ENCODE measurements around the gene APBA3. TPM values are rescaled to one million over a fixed set of nuclear protein-coding genes. Genes with fewer than 3 reads are reported as not detected.
A peak's percentile ranks its signal among the peaks of the same experiment; 100 is the strongest.

Gene APBA3
- total and polyA plus RNA-seq, 9 of the 15 experiments (the other 6 are each of a cell fraction or from before 2014, with no cell fraction given) = 0.10 to 29.5 (median 11.5) TPM

GRCh38 chr19:3773814-3774515 is 12.5 kb upstream of the APBA3 start:
- peaks cover 0 to 46% of the 10 kb centered on the region in 2 experiments; a peak in 3 of 5 replicates for H3K4me1 ChIP-seq (replicated peaks in 1 of 2; ENCODE audit: control insufficient read depth in 2 of 2, insufficient read depth in 2 of 2, low read length in 2 of 2)
- no peak for DNase-seq (ENCODE audit: extremely low read depth in 1 of 4, low spot score in 3 of 4)
- CTCF ChIA-PET (ENCODE audit: low intra/inter-chr PET ratio) = no interaction called here
- in situ Hi-C loops (cut with MboI) = no loop called here
- no peak overlapping the region for H3K4me3 ChIP-seq
- H2AFZ ChIP-seq (ENCODE audit: low read depth, low read length) = no peak overlapping the region
- 39% methylated on average over 9 of the region's 12 CpGs for WGBS (ENCODE audit: insufficient coverage, low coverage, missing lambda C conversion rate)
- intact Hi-C loops (cut with micrococcal nuclease) = no loop called here
- H3K79me2 ChIP-seq (ENCODE audit: control insufficient read depth, insufficient read depth, low read length) = no peaks in the 10 kb centered on the region
- no peaks in the 10 kb centered on the region for H3K27me3 ChIP-seq (ENCODE audit: control insufficient read depth in 2 of 2, insufficient read depth in 2 of 2, low read length in 2 of 2)
- peak; percentile 42 for FAIRE-seq
- POLR2A ChIA-PET = interaction anchor here (0.8 to 5.9 kb wide), 2 partner anchors 10 to 11 kb away, joined by 4 to 48 read pairs; partner anchors contain the start of genes APBA3 and MRPL54
- H3K9ac ChIP-seq (ENCODE audit: insufficient read depth in 1 of 2, low read depth in 2 of 2, low read length in 2 of 2) = no peak overlapping the region
- H3K9me3 ChIP-seq (replicated peaks; ENCODE audit: control insufficient read depth, insufficient read depth, low read depth, low read length) = no peaks in the 10 kb centered on the region
- ATAC-seq = no peak
- BruUV-seq (replicated peaks) = no TSS peak
- H3K4me2 ChIP-seq (ENCODE audit: insufficient read depth, low read length) = no peak overlapping the region
- H3K9me1 ChIP-seq (ENCODE audit: control insufficient read depth, insufficient read depth, low read length) = no peaks in the 10 kb centered on the region
- no peak overlapping the region for H3K27ac ChIP-seq (ENCODE audit: extremely low read depth, low read depth, low read length)
- no peaks in the 10 kb centered on the region for H3K36me3 ChIP-seq (ENCODE audit: control insufficient read depth, insufficient read depth, low read length)
- TF ChIP-seq ZBTB33 (CRISPR knock-in tag; IDR thresholded peaks at IDR 0.05) (0 out of 2 replicates have a peak, but pooled peaks have one; percentile 30), ZNF253 (CRISPR knock-in tag; conservative IDR thresholded peaks at IDR 0.05) (no peak)
- H4K20me1 ChIP-seq (replicated peaks; ENCODE audit: control insufficient read depth, insufficient read depth, low read length) = no peaks in the 10 kb centered on the region
